Measurements from ENCODE around the gene PPP1R36. TPM values are rescaled to one million over a fixed set of nuclear protein-coding genes. Genes with fewer than 3 reads are reported as not detected.
A peak's percentile ranks its signal among the peaks of the same experiment; 100 is the strongest.

PPP1R36 gene
- total RNA-seq, 1 experiment from 2014 or later: 0.34 TPM

- Histone ChIP-seq H3K4me1 (ENCODE audit: insufficient read depth, low read length, poor library complexity, severe bottlenecking) (peaks cover 20% of the 10 kb centered on the region), H3K36me3 (ENCODE audit: insufficient read depth, low read length, poor library complexity, severe bottlenecking) (peaks cover 8% of the 10 kb centered on the region), H3K27me3 (replicated peaks; ENCODE audit: insufficient read depth, low read depth, low read length, poor library complexity) (no peaks in the 10 kb centered on the region), H3K4me3 (ENCODE audit: low read depth, low read length, poor library complexity, severe bottlenecking) (peak overlapping the region; percentile 87), H3K27ac (ENCODE audit: low read depth, low read length, poor library complexity, severe bottlenecking) (peak overlapping the region; percentile 100), H3K9me3 (ENCODE audit: low read depth, low read length, poor library complexity, severe bottlenecking) (no peaks in the 10 kb centered on the region)
- CTCF ChIA-PET: interaction anchor here (1.1 kb wide), 1 partner anchor 9 kb away, joined by 3 read pairs; no protein-coding TSS in a partner anchor
- intact Hi-C loops (cut with micrococcal nuclease; ENCODE audit: unreplicated experiment): no loop called here
- BruUV-seq (replicated peaks): TSS peak; percentile 32
- no peak for DNase-seq (ENCODE audit: low spot score)
- TF ChIP-seq CTCF (conservative IDR thresholded peaks at IDR 0.05; ENCODE audit: low read depth, low read length): no peak
- TF ChIP-seq EZH2 (IDR thresholded peaks at IDR 0.05; ENCODE audit: borderline replicate concordance, low read depth, low read length, poor library complexity, severe bottlenecking): no peak
- POLR2A ChIA-PET (ENCODE audit: low non-redundant PET): interaction anchor here (0.6 kb wide), 1 partner anchor 44 kb away, joined by 4 read pairs; no protein-coding TSS in a partner anchor
Observed at GRCh38 chr14:64501411-64502171, 48.2 kb upstream of the PPP1R36 start.

GRCh38 chr14:64502456-64502855, 47.3 kb upstream of the PPP1R36 start:
- POLR2A ChIA-PET (ENCODE audit: low non-redundant PET): no interaction called here
- H3K36me3 ChIP-seq (ENCODE audit: insufficient read depth, low read length, poor library complexity, severe bottlenecking): peaks cover 4% of the 10 kb centered on the region
- peak overlapping the region; percentile 100 for H3K27ac ChIP-seq (ENCODE audit: low read depth, low read length, poor library complexity, severe bottlenecking)
- peak overlapping the region; percentile 87 for H3K4me3 ChIP-seq (ENCODE audit: low read depth, low read length, poor library complexity, severe bottlenecking)
- TF ChIP-seq CTCF (conservative IDR thresholded peaks at IDR 0.05; ENCODE audit: low read depth, low read length) (no peak), EZH2 (IDR thresholded peaks at IDR 0.05; ENCODE audit: borderline replicate concordance, low read depth, low read length, poor library complexity, severe bottlenecking) (no peak)
- CTCF ChIA-PET: no interaction called here
- BruUV-seq (replicated peaks): no TSS peak
- intact Hi-C loops (cut with micrococcal nuclease; ENCODE audit: unreplicated experiment): no loop called here
- DNase-seq (ENCODE audit: low spot score): no peak
- no peaks in the 10 kb centered on the region for H3K9me3 ChIP-seq (ENCODE audit: low read depth, low read length, poor library complexity, severe bottlenecking)
- peaks cover 28% of the 10 kb centered on the region for H3K4me1 ChIP-seq (ENCODE audit: insufficient read depth, low read length, poor library complexity, severe bottlenecking)
- H3K27me3 ChIP-seq (replicated peaks; ENCODE audit: insufficient read depth, low read depth, low read length, poor library complexity): no peaks in the 10 kb centered on the region

- peak overlapping the region; percentile 87 for H3K4me3 ChIP-seq (ENCODE audit: low read depth, low read length, poor library complexity, severe bottlenecking)
- TF ChIP-seq EZH2 (IDR thresholded peaks at IDR 0.05; ENCODE audit: borderline replicate concordance, low read depth, low read length, poor library complexity, severe bottlenecking): no peak
- TF ChIP-seq CTCF (conservative IDR thresholded peaks at IDR 0.05; ENCODE audit: low read depth, low read length): no peak
- BruUV-seq (replicated peaks): no TSS peak
- no peaks in the 10 kb centered on the region for H3K9me3 ChIP-seq (ENCODE audit: low read depth, low read length, poor library complexity, severe bottlenecking)
- ChIA-PET CTCF (no interaction called here), POLR2A (ENCODE audit: low non-redundant PET) (no interaction called here)
- H3K27me3 ChIP-seq (replicated peaks; ENCODE audit: insufficient read depth, low read depth, low read length, poor library complexity): no peaks in the 10 kb centered on the region
- H3K36me3 ChIP-seq (ENCODE audit: insufficient read depth, low read length, poor library complexity, severe bottlenecking): peaks cover 4% of the 10 kb centered on the region
- DNase-seq (ENCODE audit: low spot score): no peak
- intact Hi-C loops (cut with micrococcal nuclease; ENCODE audit: unreplicated experiment): no loop called here
- H3K4me1 ChIP-seq (ENCODE audit: insufficient read depth, low read length, poor library complexity, severe bottlenecking): peaks cover 31% of the 10 kb centered on the region
- peak overlapping the region; percentile 100 for H3K27ac ChIP-seq (ENCODE audit: low read depth, low read length, poor library complexity, severe bottlenecking)
Observed at GRCh38 chr14:64502887-64503433, 46.8 kb upstream of the PPP1R36 start.

Measured in A673 (cell line).